Chondrocyte (in vitro differentiated cells): ENCODE measurements around the gene AFF3. TPM values are rescaled to one million over a fixed set of nuclear protein-coding genes. Genes with fewer than 3 reads are reported as not detected.
A peak's percentile ranks its signal among the peaks of the same experiment; 100 is the strongest.

Source experiments
- DNase-seq: peaks from one replicate; pipeline ENCODE4 v3.0.0; 2021; ENCODE audit warnings: mixed read lengths, low spot score
- H3K27ac Mint-ChIP-seq: one replicate; pipeline ENCODE4 v1.8.0; 2021; ENCODE audit warnings: mild to moderate bottlenecking, moderate library complexity, mixed read lengths; ENCODE audit not compliant: unreplicated experiment
- H3K27me3 Mint-ChIP-seq: 2 replicates; pipeline ENCODE4 v1.8.0; 2021; ENCODE audit warnings: low read depth, mixed read lengths
- H3K36me3 Mint-ChIP-seq: 2 replicates; pipeline ENCODE4 v1.8.0; 2021; ENCODE audit warnings: low read depth, mixed read lengths
- H3K4me1 Mint-ChIP-seq: 2 replicates; pipeline ENCODE4 v1.8.0; 2021; ENCODE audit warnings: low read depth, mild to moderate bottlenecking, mixed read lengths
- H3K4me3 Mint-ChIP-seq: one replicate; pipeline ENCODE4 v1.8.0; 2021; ENCODE audit warnings: mild to moderate bottlenecking, moderate library complexity, mixed read lengths; ENCODE audit not compliant: unreplicated experiment
- H3K9me3 Mint-ChIP-seq: 2 replicates; pipeline ENCODE4 v1.8.0; 2021; ENCODE audit warnings: low read depth, mixed read lengths
- CTCF ChIP-seq: fragments of 200-600 bp; sonication (generic); IDR thresholded peaks from 2 replicates; pipeline ENCODE4 v1.5.0; 2021; ENCODE audit warnings: antibody characterized with exemption, mild to moderate bottlenecking, moderate library complexity
- total RNA-seq: library from RNA; stranded (reverse); gene quantifications from 3 replicates; pipeline ENCODE4 v1.2.1, GENCODE V29; 2021

Gene AFF3
- total RNA-seq, 1 donor from 2014 or later, result 127 TPM

GRCh38 chr2:99644419-99644787 lies 498.0 kb downstream of the AFF3 start:
- H3K27me3 Mint-ChIP-seq, result no peaks in the 10 kb centered on the region
- no peak overlapping the region for H3K4me3 Mint-ChIP-seq
- no peak for TF ChIP-seq CTCF
- peaks cover 60% of the 10 kb centered on the region for H3K4me1 Mint-ChIP-seq
- DNase-seq, result no peak
- H3K36me3 Mint-ChIP-seq, result no peaks in the 10 kb centered on the region
- peak overlapping the region; percentile 60 for H3K27ac Mint-ChIP-seq
- no peaks in the 10 kb centered on the region for H3K9me3 Mint-ChIP-seq

GRCh38 chr2:99643787-99644418 lies 498.5 kb downstream of the AFF3 start:
- Mint-ChIP-seq H3K4me1 (peaks cover 55% of the 10 kb centered on the region), H3K27ac (peak overlapping the region; percentile 76), H3K27me3 (no peaks in the 10 kb centered on the region), H3K9me3 (no peaks in the 10 kb centered on the region), H3K36me3 (no peaks in the 10 kb centered on the region), H3K4me3 (no peak overlapping the region)
- no peak for TF ChIP-seq CTCF
- DNase-seq, result no peak

GRCh38 chr2:99641999-99642398 lies 500.4 kb downstream of the AFF3 start:
- no peaks in the 10 kb centered on the region for H3K27me3 Mint-ChIP-seq
- H3K4me1 Mint-ChIP-seq, result peaks cover 40% of the 10 kb centered on the region
- DNase-seq, result no peak
- no peaks in the 10 kb centered on the region for H3K36me3 Mint-ChIP-seq
- H3K4me3 Mint-ChIP-seq, result no peak overlapping the region
- TF ChIP-seq CTCF, result no peak
- H3K9me3 Mint-ChIP-seq, result no peaks in the 10 kb centered on the region
- H3K27ac Mint-ChIP-seq, result no peak overlapping the region

GRCh38 chr2:99640635-99641151 lies 501.7 kb downstream of the AFF3 start:
- H3K27me3 Mint-ChIP-seq, result no peaks in the 10 kb centered on the region
- H3K9me3 Mint-ChIP-seq, result no peaks in the 10 kb centered on the region
- no peaks in the 10 kb centered on the region for H3K36me3 Mint-ChIP-seq
- no peak for DNase-seq
- peak overlapping the region; percentile 74 for H3K27ac Mint-ChIP-seq
- no peak for TF ChIP-seq CTCF
- H3K4me1 Mint-ChIP-seq, result peaks cover 52% of the 10 kb centered on the region
- no peak overlapping the region for H3K4me3 Mint-ChIP-seq

GRCh38 chr2:99638791-99639190 lies 503.6 kb downstream of the AFF3 start:
- Mint-ChIP-seq H3K27me3 (no peaks in the 10 kb centered on the region), H3K9me3 (no peaks in the 10 kb centered on the region), H3K27ac (no peak overlapping the region), H3K4me3 (no peak overlapping the region), H3K36me3 (peaks cover 3% of the 10 kb centered on the region), H3K4me1 (peaks cover 40% of the 10 kb centered on the region)
- no peak for DNase-seq
- TF ChIP-seq CTCF, result no peak
